GM21447 (cell line): ENCODE measurements around the gene CYP17A1.

Experiments used
- ATAC-seq: cut with Tn5 transposase; IDR thresholded peaks from one replicate; pipeline ENCODE4 v1.9.1; 2021; ENCODE audit not compliant: unreplicated experiment

Gene CYP17A1

GRCh38 chr10:102808380-102808779 is 28.8 kb downstream of the CYP17A1 start:
- ATAC-seq = no peak

- ATAC-seq = no peak
Measured at GRCh38 chr10:102804382-102805055, 32.7 kb downstream of the CYP17A1 start.

DNA sequence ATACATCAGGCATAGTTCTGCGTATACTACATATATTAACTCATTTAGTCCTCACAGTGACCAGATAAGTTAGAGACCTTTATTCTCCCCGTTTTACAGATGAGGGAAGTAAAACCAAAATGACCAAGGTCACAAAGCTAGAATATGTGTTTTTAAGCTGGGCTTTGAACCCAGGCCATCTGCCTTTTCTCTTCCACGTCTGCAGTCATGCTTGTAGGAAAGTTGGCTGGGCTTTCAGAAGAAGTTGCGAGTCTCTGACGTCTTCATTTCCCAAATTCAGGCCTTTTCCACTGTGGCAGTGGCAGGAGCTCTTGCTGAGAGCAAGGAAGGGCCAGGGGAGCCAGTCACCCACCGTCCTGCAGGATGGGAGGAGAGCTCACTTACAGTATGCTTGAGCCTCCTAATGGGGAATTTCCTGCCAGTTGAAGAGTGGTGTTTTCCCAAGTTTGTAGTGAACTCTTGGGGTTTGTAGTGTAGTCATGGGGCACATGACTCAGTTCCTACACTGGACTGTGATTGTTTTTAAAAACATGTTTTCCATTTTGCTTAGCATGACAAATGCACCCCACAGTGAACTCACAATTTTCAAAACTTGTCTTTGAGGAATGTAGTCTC is 34.2 kb downstream of the CYP17A1 start:
- ATAC-seq = peak; percentile 58

DNA sequence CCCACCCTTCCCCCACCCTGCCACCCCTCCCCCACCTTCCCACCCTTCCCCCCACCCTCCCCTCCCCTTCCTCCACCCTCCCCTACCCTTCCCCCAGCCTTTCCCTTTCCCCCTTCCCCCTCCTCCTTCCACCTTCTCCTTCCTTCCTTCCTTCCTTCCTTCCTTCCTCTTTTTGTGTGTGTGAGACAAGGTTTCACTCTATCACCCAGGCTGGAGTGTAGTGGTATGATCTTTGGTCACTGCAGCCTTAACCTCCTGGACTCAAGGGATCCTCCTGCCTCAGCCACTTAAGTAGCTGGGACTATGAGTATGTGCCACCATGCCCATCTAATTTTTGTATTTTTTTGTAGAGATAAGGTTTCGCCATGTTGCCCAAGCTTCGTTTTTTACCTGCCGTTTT is 35.2 kb downstream of the CYP17A1 start:
- ATAC-seq = no peak

- ATAC-seq = no peak
Measured at GRCh38 chr10:102801496-102801895, 35.7 kb downstream of the CYP17A1 start.

GRCh38 chr10:102800611-102801335 is 36.4 kb downstream of the CYP17A1 start:
- ATAC-seq = no peak

DNA sequence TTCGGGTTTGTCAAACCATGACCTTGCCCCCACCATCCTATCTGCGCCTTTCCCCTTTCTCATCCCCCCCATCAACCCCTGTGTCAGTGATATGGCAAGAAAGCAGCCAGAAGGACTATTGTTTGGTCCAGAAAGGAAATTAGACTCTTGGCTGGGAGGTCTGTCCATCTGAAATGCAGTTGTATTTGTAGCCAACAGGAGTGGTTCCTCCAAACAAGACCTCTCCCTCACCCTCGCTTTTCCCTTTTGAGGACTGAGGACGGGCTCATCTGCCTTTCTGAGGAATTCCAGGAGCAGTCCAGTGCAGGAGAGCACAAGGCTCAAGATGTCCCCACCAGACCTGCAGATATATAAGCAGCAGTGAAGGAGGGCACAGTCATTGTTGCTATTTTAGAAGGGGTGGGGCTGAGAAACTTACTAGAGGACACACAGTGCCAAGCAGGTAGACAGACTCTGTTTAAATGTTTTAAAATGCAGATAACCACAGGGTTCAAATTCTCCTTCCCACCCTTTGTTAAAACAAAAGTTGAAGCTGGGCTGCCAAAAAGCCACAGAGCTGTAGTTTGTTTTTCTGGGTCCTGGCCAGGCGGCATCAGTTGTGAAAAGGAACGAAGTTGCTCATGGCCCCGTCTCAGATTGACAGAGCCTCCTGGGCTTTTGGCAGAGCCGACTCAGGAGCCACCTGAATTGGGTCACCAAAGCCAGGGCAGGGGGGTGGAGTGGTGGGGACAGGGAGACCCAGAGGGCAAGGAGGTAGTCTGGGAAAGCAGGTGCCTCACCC is 37.3 kb downstream of the CYP17A1 start:
- no peak for ATAC-seq

DNA sequence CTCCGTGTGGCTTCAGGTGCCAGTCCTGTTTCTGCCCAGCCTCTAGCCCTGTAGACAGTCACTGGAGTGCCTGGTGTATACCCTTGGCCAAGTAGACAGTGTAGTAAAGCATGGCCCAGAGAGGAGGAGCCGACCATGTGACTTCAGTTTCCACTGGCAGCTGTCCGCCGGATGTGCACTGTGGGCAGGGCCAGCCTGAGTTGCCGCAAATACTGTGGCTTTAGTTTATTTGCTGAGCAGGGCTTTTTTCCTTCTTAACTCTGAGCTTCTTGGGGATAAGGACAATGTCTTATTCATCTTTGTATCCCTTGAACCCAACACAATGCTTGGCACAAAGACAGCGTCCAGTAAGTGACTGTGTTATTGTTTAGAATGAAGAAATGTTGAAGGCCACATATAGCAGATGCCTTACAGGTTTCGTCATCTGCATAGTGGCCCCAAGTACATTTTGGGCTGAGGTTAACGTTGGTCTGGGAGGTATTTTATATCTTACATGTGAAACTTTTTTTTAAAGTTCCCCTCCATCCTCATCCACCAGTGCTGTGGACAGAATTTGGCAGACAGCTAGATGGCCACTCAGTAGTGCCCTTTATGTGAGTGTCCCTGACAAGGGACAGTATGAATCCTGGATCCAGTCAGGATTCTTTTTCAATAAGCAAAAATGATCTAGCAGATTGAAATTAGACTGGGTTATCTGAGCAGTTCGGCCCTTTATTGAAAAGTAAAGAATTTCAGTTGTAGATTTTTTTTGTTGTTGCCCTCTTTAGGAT is 40.6 kb downstream of the CYP17A1 start:
- ATAC-seq = peak; percentile 99

GRCh38 chr10:102795453-102796406 is 41.5 kb downstream of the CYP17A1 start:
- ATAC-seq = peak; percentile 46

DNA sequence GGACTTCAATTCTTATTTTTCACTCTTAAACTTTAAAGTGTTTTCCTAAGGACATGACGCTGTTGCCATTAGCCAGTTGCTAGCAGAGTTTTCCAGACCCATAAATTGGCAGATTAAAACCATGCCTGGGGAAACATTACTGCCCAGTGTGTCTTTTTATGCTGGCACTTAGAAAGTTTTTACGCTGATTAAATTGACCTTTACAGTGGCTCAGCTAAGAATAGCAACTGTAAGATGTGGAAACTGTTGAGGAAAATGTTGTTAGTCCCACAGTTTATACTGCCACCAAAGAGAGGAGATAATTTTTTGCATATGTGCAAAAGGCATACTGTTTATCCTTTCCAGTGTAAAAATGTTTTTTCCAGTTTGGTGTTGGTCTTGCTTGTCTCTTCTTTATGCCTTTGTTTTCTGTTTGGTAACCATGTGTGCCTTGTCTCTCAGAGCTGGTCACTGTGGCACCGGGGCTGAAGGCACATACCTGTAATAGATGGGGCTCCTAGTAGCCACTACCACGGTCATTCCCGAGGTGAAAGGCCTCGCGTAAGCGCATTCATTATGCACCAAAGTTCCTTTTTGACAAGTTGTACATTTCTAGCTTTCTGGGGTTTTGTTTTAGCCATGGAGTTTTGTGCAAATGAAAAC is 45.3 kb downstream of the CYP17A1 start:
- ATAC-seq = no peak

DNA sequence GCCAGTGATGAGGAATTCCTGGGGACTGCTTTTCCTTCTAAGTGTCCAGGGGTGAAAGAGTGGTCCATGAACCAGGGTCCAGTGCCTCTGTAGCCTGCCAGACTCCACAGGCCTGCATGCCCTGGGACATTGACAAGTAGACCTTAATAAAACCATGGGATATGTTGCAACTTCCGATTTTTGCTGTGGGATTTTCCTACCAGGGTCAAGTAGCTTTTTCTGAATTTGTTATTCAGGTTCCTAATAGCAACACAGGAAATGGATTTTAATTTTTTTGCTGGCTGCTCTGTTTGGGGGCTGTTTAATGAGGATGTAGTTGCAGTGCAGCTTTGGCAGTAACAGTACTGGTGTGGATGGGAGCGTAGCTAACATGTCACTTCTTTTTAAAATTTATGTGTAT is 51.4 kb downstream of the CYP17A1 start:
- ATAC-seq = no peak

- no peak for ATAC-seq
Measured at GRCh38 chr10:102783568-102783967, 53.6 kb downstream of the CYP17A1 start.

DNA sequence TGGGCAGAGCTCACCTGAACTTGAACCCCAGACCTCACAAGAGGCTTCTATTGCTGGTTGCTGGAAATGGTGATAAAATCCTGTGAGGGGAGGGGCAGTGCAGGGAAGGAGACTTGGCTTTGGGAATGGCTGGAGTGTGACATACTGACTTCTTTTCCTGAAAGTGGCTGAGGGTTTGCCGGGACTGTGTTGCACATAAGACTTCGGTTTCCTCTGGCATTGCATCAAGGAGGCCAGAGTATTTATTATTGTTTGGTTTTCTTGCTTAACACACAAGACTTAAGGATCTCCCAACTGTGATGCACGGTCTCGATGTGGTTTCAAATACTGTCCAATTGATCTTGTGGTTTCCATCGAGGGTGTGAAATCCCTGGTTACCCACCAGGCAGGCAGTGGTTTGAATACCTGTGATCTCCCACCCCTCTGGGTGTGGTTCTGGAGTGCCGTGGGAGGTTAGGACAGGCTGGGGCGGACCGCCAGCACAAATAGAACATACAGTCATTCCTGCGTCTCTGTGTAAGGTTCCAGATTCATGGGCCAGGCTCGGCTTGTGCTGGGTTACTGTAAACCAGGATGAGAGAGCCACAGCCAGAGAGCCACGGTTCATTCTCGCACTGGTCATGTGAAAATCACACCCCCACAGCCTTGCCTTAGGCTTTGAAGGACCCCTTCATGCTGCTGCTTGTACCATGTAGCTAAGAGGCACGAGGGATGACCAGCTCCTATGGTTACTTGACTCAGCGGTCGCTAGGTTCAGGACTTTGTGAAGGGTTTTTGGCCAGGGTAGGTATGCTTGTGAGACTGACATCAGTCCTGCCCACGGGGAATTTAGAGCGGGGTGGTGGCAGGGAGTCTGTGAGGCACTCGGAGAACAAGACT is 54.3 kb downstream of the CYP17A1 start:
- no peak for ATAC-seq

DNA sequence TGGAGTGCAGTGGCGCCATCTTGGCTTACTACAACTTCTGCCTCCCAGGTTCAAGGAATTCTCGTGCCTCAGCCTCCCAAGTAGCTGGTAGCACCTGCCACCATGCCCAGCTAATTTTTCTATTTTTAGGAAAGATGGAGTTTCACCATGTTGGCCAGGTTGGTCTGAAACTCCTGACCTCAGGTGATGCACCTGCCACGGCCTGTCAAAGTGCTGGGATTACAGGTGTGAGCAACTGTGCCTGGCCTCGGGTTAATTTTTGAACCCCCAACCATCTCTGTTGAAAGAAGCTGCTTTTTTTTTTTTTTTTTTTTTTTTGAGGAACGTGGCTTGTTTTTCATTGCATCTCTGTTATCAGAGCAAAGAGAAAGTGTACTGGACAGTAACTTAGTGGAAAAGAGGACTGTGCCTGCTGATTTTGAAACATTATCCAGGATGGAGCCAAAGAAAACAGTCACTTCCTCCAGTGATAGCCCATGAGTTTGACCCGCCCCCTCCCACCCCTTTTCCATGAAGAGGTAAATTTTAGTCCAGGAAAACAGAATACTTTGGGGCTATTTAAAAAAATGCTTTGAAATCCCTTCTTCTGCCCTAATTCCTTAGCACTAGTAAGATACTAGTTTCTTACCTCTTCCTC is 55.2 kb downstream of the CYP17A1 start:
- ATAC-seq = no peak

DNA sequence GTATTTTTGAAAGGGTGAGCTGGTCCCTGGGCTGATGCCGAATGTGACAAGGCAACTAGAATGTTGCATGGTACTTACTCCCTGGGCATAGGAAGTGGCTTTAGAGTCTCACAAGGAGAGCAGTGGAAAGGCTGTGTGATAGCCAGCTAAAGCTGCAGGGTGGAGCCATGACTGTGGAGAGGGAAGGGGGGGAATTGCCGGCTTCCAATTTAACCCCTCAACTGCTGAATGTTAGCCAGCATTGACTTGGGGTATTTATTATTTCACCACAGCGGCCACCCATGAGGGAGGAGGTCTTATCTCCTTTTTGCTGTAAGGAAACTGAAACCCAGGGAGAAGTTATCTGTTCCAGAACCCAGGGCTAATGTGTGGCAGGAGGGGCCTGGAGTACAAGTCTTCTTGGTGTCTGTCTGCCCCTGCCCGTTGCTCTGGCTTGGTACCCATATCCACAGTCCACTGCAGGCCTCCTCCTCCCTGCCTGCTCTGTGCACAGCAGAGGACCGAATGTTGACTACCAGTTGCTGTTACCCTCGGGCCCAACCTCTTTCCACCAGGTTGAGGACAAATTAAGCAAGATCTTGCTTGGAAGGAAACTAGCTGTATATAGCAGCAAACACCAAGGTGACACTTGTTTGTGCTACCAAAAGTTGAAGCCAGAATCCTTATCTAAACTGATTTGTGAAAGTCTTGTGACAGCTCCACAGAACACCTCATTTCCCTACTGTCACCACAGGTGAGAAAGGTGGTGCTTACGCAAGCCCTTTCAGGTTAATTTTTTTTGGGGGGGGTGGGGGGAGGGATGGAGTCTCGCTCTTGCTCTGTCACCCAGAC is 55.9 kb downstream of the CYP17A1 start:
- ATAC-seq = no peak
